Measurements from ENCODE around the gene CAMK4.

GRCh38 chr5:111427762-111428161 is 203.6 kb downstream of the CAMK4 start:
- TF ChIP-seq ZFP36 (IDR thresholded peaks at IDR 0.05; ENCODE audit: low read depth, low read length, partially characterized antibody), result no peak
- no peak for TF ChIP-seq SP2 (IDR thresholded peaks at IDR 0.05; ENCODE audit: extremely low read depth, low read depth, low read length, poor library complexity, severe bottlenecking)
